H1 (cell line): ENCODE data around the gene CDH12. TPM values are rescaled to one million over a fixed set of nuclear protein-coding genes. Genes with fewer than 3 reads are reported as not detected.

Experiments
- BRCA1 ChIP-seq: IDR thresholded peaks from 2 replicates; pipeline ENCODE4 v1.6.1; 2012; ENCODE audit warnings: low read depth, low read length, improper control_type of control experiment
- CREB1 ChIP-seq: IDR thresholded peaks from 2 replicates; pipeline ENCODE4 v1.6.1; 2012; ENCODE audit warnings: inconsistent platforms
- JUND ChIP-seq: IDR thresholded peaks from 2 replicates; pipeline ENCODE4 v1.6.1; 2011; ENCODE audit warnings: mild to moderate bottlenecking, improper control_type of control experiment, low read length
- SRF ChIP-seq: IDR thresholded peaks from 2 replicates; pipeline ENCODE4 v1.6.1; 2011; ENCODE audit warnings: mild to moderate bottlenecking, low read depth, low read length, moderate library complexity
- TEAD4 ChIP-seq: IDR thresholded peaks from 2 replicates; pipeline ENCODE4 v1.6.1; 2012; ENCODE audit warnings: low read depth, low read length, inconsistent platforms, mixed read lengths
- polyA plus RNA-seq, 7 experiments: library from polyadenylated mRNA; depleted of rRNA in 3 of 7; stranded (reverse) in 5 of 7; unstranded in 2 of 7; fragments of >200 nt in 5 of 7; fragments of 200-250 nt in 2 of 7; gene quantifications; 1 replicate in 5 of 7; 2 replicates in 1 of 7; 4 replicates in 1 of 7; pipeline versions ENCODE4 v1.2.1 to v1.2.3, GENCODE V29; 2011 to 2013; ENCODE audit warnings: missing spikeins in 2 of 7, mixed read lengths in 2 of 7
- total RNA-seq: library from RNA; stranded (reverse); fragmentation: NEBNext Ultra II Directional; extraction: Animal tissue kit (Norgen Biotek cat#: 25700); gene quantifications from 2 replicates; pipeline ENCODE4 v1.2.1, GENCODE V29; 2021
- TF ChIP-seq, protein P1 (sequence below): fragments of 300-600 bp; sonication (generic); IDR thresholded peaks from 2 replicates; pipeline ENCODE4 v1.7.1; 2012; ENCODE audit warnings: low read length, moderate library complexity, mild to moderate bottlenecking, inconsistent platforms; ENCODE audit not compliant: insufficient replicate concordance
- TF ChIP-seq, protein P2 (sequence below): IDR thresholded peaks from 2 replicates; pipeline ENCODE4 v1.6.1; 2011; ENCODE audit warnings: low read depth, mild to moderate bottlenecking, low read length; ENCODE audit not compliant: insufficient read depth

CDH12 gene
- total and polyA plus RNA-seq, 2 of the 8 experiments (the other 6 are each of a cell fraction or from before 2014, with no cell fraction given): 0.03 TPM; not detected in 1

DNA sequence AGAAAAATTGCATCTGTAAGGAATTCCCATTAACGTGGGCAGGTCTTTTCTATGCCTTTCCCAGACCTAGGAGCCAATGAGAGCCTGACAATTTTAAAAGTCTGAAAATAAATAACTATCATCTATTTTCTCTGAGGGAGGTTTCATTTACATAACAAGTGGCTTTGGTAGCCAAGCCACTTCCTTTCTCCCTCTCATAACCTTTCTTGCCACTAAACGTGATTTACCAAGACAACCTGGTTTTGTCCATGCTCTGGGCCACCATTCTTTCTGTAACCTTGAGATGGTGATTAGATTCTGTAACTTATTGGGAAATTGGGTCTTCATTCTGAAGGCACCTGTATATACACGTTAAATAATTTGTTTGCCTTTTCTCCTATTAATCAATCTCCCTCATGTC lies 1046.9 kb downstream of the CDH12 start (continued):
- TF ChIP-seq, protein P1, sequence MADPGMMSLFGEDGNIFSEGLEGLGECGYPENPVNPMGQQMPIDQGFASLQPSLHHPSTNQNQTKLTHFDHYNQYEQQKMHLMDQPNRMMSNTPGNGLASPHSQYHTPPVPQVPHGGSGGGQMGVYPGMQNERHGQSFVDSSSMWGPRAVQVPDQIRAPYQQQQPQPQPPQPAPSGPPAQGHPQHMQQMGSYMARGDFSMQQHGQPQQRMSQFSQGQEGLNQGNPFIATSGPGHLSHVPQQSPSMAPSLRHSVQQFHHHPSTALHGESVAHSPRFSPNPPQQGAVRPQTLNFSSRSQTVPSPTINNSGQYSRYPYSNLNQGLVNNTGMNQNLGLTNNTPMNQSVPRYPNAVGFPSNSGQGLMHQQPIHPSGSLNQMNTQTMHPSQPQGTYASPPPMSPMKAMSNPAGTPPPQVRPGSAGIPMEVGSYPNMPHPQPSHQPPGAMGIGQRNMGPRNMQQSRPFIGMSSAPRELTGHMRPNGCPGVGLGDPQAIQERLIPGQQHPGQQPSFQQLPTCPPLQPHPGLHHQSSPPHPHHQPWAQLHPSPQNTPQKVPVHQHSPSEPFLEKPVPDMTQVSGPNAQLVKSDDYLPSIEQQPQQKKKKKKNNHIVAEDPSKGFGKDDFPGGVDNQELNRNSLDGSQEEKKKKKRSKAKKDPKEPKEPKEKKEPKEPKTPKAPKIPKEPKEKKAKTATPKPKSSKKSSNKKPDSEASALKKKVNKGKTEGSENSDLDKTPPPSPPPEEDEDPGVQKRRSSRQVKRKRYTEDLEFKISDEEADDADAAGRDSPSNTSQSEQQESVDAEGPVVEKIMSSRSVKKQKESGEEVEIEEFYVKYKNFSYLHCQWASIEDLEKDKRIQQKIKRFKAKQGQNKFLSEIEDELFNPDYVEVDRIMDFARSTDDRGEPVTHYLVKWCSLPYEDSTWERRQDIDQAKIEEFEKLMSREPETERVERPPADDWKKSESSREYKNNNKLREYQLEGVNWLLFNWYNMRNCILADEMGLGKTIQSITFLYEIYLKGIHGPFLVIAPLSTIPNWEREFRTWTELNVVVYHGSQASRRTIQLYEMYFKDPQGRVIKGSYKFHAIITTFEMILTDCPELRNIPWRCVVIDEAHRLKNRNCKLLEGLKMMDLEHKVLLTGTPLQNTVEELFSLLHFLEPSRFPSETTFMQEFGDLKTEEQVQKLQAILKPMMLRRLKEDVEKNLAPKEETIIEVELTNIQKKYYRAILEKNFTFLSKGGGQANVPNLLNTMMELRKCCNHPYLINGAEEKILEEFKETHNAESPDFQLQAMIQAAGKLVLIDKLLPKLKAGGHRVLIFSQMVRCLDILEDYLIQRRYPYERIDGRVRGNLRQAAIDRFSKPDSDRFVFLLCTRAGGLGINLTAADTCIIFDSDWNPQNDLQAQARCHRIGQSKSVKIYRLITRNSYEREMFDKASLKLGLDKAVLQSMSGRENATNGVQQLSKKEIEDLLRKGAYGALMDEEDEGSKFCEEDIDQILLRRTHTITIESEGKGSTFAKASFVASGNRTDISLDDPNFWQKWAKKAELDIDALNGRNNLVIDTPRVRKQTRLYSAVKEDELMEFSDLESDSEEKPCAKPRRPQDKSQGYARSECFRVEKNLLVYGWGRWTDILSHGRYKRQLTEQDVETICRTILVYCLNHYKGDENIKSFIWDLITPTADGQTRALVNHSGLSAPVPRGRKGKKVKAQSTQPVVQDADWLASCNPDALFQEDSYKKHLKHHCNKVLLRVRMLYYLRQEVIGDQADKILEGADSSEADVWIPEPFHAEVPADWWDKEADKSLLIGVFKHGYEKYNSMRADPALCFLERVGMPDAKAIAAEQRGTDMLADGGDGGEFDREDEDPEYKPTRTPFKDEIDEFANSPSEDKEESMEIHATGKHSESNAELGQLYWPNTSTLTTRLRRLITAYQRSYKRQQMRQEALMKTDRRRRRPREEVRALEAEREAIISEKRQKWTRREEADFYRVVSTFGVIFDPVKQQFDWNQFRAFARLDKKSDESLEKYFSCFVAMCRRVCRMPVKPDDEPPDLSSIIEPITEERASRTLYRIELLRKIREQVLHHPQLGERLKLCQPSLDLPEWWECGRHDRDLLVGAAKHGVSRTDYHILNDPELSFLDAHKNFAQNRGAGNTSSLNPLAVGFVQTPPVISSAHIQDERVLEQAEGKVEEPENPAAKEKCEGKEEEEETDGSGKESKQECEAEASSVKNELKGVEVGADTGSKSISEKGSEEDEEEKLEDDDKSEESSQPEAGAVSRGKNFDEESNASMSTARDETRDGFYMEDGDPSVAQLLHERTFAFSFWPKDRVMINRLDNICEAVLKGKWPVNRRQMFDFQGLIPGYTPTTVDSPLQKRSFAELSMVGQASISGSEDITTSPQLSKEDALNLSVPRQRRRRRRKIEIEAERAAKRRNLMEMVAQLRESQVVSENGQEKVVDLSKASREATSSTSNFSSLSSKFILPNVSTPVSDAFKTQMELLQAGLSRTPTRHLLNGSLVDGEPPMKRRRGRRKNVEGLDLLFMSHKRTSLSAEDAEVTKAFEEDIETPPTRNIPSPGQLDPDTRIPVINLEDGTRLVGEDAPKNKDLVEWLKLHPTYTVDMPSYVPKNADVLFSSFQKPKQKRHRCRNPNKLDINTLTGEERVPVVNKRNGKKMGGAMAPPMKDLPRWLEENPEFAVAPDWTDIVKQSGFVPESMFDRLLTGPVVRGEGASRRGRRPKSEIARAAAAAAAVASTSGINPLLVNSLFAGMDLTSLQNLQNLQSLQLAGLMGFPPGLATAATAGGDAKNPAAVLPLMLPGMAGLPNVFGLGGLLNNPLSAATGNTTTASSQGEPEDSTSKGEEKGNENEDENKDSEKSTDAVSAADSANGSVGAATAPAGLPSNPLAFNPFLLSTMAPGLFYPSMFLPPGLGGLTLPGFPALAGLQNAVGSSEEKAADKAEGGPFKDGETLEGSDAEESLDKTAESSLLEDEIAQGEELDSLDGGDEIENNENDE: no peak
- TF ChIP-seq SRF: no peak
- TF ChIP-seq JUND: no peak
- no peak for TF ChIP-seq BRCA1
- no peak for TF ChIP-seq TEAD4
- TF ChIP-seq CREB1: no peak
- TF ChIP-seq, protein P2, sequence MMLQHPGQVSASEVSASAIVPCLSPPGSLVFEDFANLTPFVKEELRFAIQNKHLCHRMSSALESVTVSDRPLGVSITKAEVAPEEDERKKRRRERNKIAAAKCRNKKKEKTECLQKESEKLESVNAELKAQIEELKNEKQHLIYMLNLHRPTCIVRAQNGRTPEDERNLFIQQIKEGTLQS: no peak
